Measurements from ENCODE around the gene KCNAB1.

DNA sequence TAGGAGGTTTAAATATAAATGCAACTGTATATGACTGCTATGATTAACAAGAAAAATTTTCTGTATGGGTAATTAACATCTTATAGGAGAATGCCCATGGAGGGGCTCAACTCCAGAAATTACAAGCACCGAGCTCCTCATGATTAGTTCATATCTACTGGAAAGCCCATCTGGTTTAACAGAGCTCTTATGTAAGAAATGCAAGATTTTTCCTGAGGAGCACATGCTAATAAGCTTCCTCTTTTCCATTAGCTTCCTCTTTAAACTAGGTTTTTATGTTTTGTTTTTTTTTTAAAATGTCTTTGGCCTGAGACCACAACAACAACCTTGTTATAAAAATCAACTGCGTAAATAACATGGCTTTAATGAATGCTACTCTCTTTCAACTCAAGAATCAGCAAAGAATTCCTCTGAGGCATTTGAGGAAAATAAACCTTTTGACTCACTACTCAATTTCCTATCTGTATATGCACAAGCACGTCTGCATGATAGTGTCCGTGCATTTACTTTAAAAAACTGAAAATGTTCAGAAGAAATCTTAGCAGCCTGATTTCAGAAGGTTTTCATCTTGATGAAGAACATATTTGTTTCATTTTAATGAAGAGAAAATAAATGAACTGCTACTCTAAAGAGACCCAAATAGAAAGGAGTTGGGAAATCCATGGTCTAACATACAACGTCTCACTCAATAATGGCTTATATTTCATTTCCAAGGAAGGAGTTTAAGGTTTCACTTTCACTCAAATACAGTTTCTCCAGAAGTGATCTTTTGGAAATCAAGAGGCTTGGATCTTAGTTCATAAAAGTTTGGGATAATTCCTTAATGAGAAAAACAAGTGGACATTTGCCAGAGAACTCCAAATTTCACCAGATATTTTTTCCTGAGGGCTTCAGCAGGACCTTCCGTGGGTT, 180.8 kb downstream of the KCNAB1 start:
- TF ChIP-seq, protein P1, sequence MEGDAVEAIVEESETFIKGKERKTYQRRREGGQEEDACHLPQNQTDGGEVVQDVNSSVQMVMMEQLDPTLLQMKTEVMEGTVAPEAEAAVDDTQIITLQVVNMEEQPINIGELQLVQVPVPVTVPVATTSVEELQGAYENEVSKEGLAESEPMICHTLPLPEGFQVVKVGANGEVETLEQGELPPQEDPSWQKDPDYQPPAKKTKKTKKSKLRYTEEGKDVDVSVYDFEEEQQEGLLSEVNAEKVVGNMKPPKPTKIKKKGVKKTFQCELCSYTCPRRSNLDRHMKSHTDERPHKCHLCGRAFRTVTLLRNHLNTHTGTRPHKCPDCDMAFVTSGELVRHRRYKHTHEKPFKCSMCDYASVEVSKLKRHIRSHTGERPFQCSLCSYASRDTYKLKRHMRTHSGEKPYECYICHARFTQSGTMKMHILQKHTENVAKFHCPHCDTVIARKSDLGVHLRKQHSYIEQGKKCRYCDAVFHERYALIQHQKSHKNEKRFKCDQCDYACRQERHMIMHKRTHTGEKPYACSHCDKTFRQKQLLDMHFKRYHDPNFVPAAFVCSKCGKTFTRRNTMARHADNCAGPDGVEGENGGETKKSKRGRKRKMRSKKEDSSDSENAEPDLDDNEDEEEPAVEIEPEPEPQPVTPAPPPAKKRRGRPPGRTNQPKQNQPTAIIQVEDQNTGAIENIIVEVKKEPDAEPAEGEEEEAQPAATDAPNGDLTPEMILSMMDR (IDR thresholded peaks at IDR 0.05): no peak
- TF ChIP-seq POLR2A (IDR thresholded peaks at IDR 0.05) (no peak), POLR2AphosphoS5 (IDR thresholded peaks at IDR 0.05) (no peak)

Measured in breast epithelium (tissue), 3 donors.